HuH-7.5 (cell line): ENCODE measurements around the gene ROR1.
"Not testable (repeated sequence)": the region's sequence is repeated elsewhere in the genome, so short reads cannot be mapped to it uniquely, and the experiment has no call there.

Experiments used
- DNase-seq: peaks from one replicate; pipeline ENCODE4 v3.0.0; 2011; ENCODE audit warnings: low spot score

The ROR1 gene

GRCh38 chr1:64062529-64062928 is 288.7 kb downstream of the ROR1 start:
- no peak for DNase-seq

- DNase-seq: no peak
These were observed 289.2 kb downstream of the ROR1 start for GRCh38 chr1:64062941-64063581.

DNA sequence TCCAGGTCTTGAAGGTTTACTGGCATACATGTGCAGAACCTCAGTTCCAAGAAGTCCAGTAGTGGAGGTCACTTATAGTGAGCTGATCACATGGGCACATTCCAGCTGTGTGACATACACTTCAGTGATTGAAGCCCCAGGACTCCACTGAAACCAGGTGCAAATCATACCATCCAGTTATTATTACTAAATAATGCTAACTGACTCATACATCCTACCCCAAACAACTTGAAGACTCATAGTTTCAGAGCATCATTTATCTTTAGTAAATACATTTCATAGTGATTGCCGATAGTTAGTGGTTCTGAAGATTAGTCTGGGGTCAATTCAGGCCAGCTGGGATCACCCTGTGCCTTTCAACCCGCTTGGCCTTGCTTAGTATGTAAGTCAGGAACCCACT is 291.8 kb downstream of the ROR1 start:
- no peak for DNase-seq

DNA sequence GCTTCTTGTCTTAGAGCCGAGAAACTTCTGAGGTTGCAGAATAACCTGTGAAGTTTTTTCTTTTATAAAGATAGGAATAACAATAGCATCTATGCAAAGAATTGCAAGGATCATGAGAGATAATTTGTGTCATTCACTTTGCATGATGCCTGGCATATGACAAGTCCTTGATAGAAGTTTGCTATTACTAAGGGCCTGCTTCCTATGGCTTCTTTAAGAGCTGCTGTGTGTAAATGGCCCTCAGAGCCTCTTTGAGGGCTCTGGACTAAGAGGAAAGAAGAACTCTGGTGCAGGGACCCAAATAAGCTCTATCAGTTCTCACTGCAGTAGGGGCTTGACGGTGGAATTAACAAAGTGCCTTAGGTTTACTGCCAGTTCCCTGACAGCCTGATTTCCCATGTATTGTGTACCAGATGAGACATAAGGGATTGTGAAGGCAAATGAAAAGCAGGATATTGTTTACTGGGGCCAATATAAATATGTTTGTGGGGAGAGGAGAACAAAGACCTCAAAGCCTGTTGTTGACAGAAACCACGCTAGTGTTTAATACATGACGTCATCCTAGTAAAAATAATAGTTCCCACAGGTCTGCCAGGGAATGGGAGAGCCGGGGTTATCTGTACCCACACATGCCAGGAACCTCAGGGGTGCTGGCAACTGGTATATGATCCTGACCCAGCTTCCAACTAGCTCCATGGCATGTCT is 298.4 kb downstream of the ROR1 start:
- DNase-seq: no peak

GRCh38 chr1:64073705-64074104 is 299.9 kb downstream of the ROR1 start:
- DNase-seq: no peak

GRCh38 chr1:64074767-64075166 is 300.9 kb downstream of the ROR1 start:
- no peak for DNase-seq

GRCh38 chr1:64077281-64077940 is 303.6 kb downstream of the ROR1 start:
- no peak for DNase-seq

DNA sequence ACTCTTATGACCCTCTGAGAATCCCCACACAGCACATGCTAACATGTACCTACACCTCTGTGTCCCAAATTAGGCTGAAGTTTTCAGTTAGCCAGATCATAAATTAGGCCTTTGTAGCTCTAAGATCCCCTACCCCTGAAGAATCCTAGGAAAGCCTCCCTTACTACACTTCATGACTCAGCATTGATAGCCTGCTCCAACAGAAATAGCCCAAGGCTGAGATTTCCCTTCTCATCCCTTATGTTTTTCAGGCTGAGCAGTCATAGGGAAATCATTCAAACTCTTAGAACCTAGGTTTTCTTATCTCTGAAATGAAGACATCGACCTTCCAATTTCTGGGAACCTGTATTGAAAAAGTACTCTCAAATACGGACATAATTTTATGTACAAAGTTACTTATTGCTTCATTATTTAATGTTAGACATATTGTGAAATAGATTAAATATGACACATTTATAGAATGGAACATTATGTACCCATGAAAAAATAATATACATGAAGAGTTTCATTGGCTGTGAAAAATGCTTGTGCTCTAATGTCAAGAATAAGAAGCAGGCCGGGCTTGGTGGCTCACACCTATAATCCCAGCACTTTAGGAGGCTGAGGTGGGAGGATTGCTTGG is 307.2 kb downstream of the ROR1 start:
- DNase-seq: no peak

GRCh38 chr1:64082459-64082858 is 308.6 kb downstream of the ROR1 start:
- no peak for DNase-seq

DNA sequence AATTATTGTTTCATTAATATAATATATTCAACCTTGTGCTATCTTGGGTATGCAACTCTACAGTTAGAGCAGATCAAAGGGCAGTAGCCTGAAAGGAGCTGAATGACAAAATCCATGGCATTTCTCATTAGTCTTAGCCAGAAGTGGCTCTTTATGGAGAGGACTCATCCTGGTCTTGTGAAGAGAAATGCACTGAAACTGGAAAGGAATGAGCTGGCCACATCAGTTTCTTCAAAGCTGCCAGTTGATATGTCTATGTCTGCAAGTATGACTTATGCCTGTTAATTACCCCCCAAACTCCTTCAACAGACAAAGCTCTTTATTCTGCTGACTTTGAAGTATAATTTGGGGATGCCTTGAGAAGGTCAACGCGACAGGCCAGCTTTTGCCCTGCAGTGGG is 310.6 kb downstream of the ROR1 start:
- no peak for DNase-seq

DNA sequence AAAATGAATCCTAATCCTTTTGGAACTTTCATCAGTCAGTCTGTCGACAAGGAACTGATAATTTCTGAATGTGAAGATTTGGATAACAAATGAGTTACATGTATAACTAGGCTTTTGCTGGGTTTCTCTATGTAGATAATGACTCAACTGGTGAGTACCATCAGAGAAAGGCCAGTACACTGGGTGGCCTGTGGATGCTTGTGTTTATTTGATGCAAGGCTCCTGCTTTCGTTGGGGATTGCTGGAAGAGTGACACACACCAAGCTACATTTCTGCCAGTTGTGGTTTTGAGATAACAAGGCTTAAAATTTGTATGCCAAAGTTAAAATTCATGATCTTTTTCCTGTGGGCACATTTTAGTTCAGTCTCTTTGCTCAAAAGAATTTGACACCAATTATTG is 314.0 kb downstream of the ROR1 start:
- no peak for DNase-seq

DNA sequence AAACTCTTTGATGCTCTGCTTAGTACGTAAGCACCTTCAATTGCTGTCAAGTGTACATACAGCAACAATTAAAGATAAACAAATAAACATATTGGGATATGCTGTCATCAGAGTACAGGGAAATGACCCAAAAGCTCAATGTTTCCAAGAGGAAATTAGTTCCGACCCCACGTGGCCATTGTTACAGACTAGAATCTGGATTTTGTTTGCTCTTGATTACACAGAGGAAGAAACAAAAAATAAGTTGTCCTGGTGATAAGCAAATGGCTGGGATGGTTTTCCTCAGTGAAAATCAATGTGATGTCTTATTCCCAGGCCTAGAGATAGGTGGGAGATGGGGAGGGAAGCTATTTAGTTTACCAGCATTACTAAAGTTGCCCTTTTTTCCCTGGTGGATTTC is 316.6 kb downstream of the ROR1 start:
- no peak for DNase-seq

- DNase-seq: no peak
These were observed 319.1 kb downstream of the ROR1 start for GRCh38 chr1:64092851-64093371.

- DNase-seq: no peak
These were observed 320.1 kb downstream of the ROR1 start for GRCh38 chr1:64093941-64094340.

GRCh38 chr1:64095832-64096231 is 322.0 kb downstream of the ROR1 start:
- DNase-seq: no peak

DNA sequence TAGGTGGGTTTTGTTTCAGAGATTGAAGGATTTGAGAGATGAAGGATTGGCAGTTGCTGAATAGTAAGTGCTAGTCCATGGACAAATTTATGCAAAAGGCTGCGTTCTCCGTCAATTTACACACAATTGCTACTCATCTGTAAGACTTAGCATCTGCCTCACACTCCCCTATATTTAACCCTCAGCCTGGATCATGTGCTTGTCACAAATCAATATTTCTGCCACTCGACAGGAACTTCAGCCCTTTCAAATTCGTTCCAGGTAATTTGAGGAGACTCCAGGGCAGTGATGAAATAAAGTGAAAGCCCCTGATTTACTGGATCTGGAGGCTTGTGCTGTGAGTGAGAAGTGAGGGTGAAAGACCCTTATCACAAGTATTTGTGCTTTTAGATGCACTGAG is 324.0 kb downstream of the ROR1 start:
- no peak for DNase-seq

DNA sequence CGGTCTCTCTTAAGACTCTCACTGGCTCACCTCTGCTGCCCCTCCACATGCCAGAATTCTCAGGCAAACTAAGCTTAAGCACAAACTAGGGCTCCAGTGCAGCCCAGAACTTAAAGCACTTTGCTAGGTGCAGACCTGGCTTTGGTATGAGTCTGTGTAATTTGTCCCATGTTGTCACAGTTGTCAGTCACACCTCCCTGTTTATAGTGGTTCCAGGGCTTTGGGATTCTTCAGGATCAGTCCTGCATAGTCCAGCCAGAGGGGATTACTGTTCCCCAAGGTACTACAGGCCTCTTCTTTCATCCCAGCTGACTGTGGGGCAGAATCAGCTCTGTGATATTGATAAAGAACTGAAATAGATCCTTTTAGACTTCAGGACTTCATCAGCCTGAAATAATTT is 324.6 kb downstream of the ROR1 start:
- no peak for DNase-seq

DNA sequence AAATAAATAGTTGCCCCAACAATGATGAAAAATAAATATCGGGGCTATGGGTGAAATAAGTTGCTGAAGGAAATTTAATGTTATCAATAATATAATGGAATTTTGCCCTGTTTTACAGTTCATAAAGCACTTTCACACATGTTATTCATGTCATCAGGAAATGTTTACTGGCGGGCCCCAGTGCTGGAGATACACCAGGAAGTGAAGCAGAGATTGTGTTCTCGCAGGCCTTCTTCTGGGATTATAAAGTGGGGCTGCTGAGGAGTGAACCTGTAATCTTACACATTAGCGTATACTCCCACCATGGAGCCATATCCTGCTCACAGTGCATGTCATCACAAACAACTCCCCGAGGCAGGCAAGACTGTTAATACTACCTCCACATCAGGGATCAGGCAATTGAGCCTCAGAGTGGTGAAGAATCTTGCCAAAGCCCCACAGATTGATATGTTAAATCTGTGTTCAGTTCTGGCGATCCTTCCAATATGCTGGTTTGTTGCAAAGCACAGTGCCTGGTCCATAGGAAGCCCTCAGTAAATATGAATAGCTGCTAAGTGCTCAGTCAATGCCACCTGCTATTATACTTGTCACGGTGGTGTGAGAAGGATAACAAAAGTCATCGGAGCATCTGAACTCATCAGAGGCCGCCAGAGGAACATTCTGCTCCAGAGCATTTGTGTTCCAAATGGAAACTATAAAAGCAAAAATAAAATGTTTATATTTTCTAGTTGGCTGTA is 325.2 kb downstream of the ROR1 start:
- DNase-seq: no peak

- DNase-seq: no peak
These were observed 327.0 kb downstream of the ROR1 start for GRCh38 chr1:64100791-64101190.

DNA sequence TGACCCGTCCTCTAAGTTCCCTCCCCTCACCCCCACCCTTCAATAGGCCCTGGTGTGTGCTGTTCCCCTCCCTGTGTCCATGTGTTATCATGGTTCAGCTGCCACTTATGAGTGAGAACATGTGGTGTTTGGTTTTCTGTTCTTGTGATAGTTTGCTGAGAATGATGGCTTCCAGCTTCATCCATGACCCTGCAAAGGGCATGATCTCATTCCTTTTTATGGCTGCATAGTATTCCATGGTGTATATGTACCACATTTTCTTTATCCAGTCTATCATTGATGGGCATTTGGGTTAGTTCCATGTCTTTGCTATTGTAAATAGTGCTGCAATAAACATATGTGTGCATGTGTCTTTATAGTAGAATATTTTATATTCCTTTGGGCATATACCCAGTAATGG is 330.8 kb downstream of the ROR1 start:
- DNase-seq: not testable (repeated sequence)

- no peak for DNase-seq
These were observed 333.3 kb downstream of the ROR1 start for GRCh38 chr1:64107118-64107519.

DNA sequence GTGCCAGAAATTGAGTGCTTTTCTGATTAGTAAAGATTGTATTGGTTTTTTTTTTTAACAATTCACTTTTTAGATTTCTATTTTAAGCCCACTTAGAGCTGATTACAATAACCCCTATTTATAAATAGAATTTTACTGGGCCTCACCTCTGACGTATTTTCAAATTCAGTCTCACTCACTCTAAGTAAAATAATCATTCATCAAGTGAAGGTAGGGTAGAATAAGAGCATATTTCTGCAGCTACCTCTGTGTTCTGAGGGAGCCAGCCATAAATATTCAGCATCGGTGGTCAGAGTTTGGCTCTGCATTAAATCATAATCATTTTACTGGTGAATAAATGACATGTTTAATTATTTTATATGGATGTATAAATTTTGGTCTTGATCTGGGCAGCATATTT is 333.8 kb downstream of the ROR1 start:
- no peak for DNase-seq
